ENCODE data around the gene SLCO4A1. TPM values are rescaled to one million over a fixed set of nuclear protein-coding genes. Genes with fewer than 3 reads are reported as not detected.

Gene SLCO4A1
- total RNA-seq, 4 donors from 2014 or later, result 1.8 to 51.2 (median 29.9) TPM

GRCh38 chr20:62631336-62632308, 10.7 kb upstream of the SLCO4A1 start:
- H3K36me3 ChIP-seq, result no peaks in the 10 kb centered on the region
- DNase-seq, result no peak
- H3K9me3 ChIP-seq, result no peaks in the 10 kb centered on the region
- H3K4me3 ChIP-seq, result no peak overlapping the region
- H3K27me3 ChIP-seq, result no peaks in the 10 kb centered on the region
- no peak for TF ChIP-seq POLR2A (IDR thresholded peaks at IDR 0.05)
- no peak for TF ChIP-seq CTCF (IDR thresholded peaks at IDR 0.05)
- no peaks in the 10 kb centered on the region for H3K4me1 ChIP-seq
- intact Hi-C loops (cut with DNase I; ENCODE audit: low total_unique reads), result no loop called here
- H3K27ac ChIP-seq, result no peak overlapping the region

- H3K27ac ChIP-seq, result no peak overlapping the region
- no peaks in the 10 kb centered on the region for H3K36me3 ChIP-seq
- H3K27me3 ChIP-seq, result no peaks in the 10 kb centered on the region
- H3K9me3 ChIP-seq, result no peaks in the 10 kb centered on the region
- no peak for DNase-seq
- intact Hi-C loops (cut with DNase I; ENCODE audit: low total_unique reads), result no loop called here
- H3K4me1 ChIP-seq, result no peaks in the 10 kb centered on the region
- no peak overlapping the region for H3K4me3 ChIP-seq
- TF ChIP-seq CTCF (IDR thresholded peaks at IDR 0.05) (no peak), POLR2A (IDR thresholded peaks at IDR 0.05) (no peak)
Observed at GRCh38 chr20:62632575-62633090, 9.7 kb upstream of the SLCO4A1 start.

GRCh38 chr20:62633598-62634329, 8.5 kb upstream of the SLCO4A1 start:
- Histone ChIP-seq H3K4me1 (no peaks in the 10 kb centered on the region), H3K4me3 (no peak overlapping the region), H3K27me3 (no peaks in the 10 kb centered on the region), H3K36me3 (no peaks in the 10 kb centered on the region), H3K9me3 (no peaks in the 10 kb centered on the region), H3K27ac (no peak overlapping the region)
- no peak for DNase-seq
- intact Hi-C loops (cut with DNase I; ENCODE audit: low total_unique reads), result no loop called here
- TF ChIP-seq POLR2A (IDR thresholded peaks at IDR 0.05) (no peak), CTCF (IDR thresholded peaks at IDR 0.05) (no peak)

GRCh38 chr20:62634330-62634967, 7.9 kb upstream of the SLCO4A1 start:
- no peaks in the 10 kb centered on the region for H3K4me1 ChIP-seq
- TF ChIP-seq POLR2A (IDR thresholded peaks at IDR 0.05) (no peak), CTCF (IDR thresholded peaks at IDR 0.05) (no peak)
- DNase-seq, result no peak
- H3K27ac ChIP-seq, result no peak overlapping the region
- no peak overlapping the region for H3K4me3 ChIP-seq
- H3K36me3 ChIP-seq, result no peaks in the 10 kb centered on the region
- no peaks in the 10 kb centered on the region for H3K27me3 ChIP-seq
- no peaks in the 10 kb centered on the region for H3K9me3 ChIP-seq
- intact Hi-C loops (cut with DNase I; ENCODE audit: low total_unique reads), result no loop called here

Measured in uterus (tissue), 4 donors.